PFSK-1 (cell line): ENCODE results near the gene GFER.

Source experiments
- POLR2AphosphoS5 ChIP-seq: IDR thresholded peaks from 2 replicates; pipeline ENCODE4 v1.6.1; 2012; ENCODE audit warnings: low read depth, mild to moderate bottlenecking, control low read depth, low read length, moderate library complexity
- TAF1 ChIP-seq: IDR thresholded peaks from 2 replicates; pipeline ENCODE4 v1.6.1; 2012; ENCODE audit warnings: low read length, control low read depth, borderline replicate concordance; ENCODE audit not compliant: insufficient read depth
- TF ChIP-seq, protein P1 (sequence below), 2 experiments: IDR thresholded peaks; 2 replicates each; pipeline versions ENCODE4 v1.6.1 to v1.8.0; 2011 to 2012; ENCODE audit warnings: low read depth in 2 of 2, low read length in 2 of 2, control low read depth in 1 of 2, inconsistent platforms in 1 of 2, mild to moderate bottlenecking in 1 of 2, moderate library complexity in 1 of 2; ENCODE audit not compliant: insufficient read depth in 1 of 2

DNA sequence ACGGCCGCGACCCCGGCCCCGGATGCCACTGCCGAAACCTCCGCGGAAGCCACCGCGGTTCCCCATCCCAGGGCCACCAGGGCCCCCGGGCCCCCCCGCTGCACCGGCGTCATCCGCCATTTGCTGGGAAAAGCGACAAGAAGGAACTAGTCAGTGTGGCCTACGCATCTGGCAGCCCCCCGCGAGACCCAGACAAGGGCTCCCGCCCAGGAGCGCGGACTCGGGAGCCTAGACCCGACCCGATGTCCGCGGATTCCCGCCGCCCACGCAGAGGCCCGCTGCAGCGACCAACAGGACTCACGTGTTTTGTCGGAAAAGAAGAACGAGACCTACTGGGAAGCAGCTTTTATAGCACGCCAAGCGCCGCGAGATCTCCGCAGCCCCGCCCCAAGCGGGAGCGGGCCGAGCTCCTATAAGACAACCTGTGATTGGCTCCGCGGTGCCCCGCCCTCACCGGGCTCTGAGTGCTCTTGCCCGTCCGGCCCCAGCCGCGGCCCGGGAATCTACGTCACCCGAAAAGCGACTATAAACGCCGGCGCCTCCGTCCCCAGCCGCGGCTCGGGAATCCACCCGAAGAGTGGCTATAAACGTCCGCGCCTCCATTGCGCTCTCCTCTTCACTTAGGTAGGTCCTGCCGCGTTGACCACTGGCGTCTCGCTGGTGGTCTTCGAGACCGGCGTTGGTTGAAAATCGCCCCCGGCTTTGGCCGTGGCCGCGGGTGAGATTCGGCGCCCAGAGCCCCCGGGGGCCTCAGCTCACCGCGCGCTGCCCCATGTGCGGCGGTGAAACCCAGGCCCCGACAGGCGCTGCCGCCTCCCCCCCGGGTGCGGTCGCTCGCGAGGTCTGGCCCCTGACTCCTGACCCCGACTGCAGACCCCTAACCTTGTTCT, 19.2 kb upstream of the GFER start, which contains the start of gene RPS2:
- TF ChIP-seq POLR2AphosphoS5 (peak; percentile 100), TAF1 (peak; percentile 99)
- TF ChIP-seq, protein P1, sequence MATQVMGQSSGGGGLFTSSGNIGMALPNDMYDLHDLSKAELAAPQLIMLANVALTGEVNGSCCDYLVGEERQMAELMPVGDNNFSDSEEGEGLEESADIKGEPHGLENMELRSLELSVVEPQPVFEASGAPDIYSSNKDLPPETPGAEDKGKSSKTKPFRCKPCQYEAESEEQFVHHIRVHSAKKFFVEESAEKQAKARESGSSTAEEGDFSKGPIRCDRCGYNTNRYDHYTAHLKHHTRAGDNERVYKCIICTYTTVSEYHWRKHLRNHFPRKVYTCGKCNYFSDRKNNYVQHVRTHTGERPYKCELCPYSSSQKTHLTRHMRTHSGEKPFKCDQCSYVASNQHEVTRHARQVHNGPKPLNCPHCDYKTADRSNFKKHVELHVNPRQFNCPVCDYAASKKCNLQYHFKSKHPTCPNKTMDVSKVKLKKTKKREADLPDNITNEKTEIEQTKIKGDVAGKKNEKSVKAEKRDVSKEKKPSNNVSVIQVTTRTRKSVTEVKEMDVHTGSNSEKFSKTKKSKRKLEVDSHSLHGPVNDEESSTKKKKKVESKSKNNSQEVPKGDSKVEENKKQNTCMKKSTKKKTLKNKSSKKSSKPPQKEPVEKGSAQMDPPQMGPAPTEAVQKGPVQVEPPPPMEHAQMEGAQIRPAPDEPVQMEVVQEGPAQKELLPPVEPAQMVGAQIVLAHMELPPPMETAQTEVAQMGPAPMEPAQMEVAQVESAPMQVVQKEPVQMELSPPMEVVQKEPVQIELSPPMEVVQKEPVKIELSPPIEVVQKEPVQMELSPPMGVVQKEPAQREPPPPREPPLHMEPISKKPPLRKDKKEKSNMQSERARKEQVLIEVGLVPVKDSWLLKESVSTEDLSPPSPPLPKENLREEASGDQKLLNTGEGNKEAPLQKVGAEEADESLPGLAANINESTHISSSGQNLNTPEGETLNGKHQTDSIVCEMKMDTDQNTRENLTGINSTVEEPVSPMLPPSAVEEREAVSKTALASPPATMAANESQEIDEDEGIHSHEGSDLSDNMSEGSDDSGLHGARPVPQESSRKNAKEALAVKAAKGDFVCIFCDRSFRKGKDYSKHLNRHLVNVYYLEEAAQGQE (IDR thresholded peaks at IDR 0.05; ENCODE audit: insufficient read depth in 1 of 2, low read depth in 2 of 2, low read length in 2 of 2), result peak; percentile 53 to 58; a peak in 1 of 4 replicates
